Fibroblast of lung (primary cell): ENCODE data around the gene TXNDC16.

Source experiments
- CTCF ChIP-seq, 2 donors: IDR thresholded peaks in 1 of 2; conservative IDR thresholded peaks in 1 of 2; 1 replicate in 1 of 2; 2 replicates in 1 of 2; pipeline ENCODE4 v1.5.1; 2011 to 2012; ENCODE audit warnings: low read length in 2 of 2, control low read depth in 1 of 2, inconsistent platforms in 1 of 2, low read depth in 1 of 2, mild to moderate bottlenecking in 1 of 2
- EZH2 ChIP-seq: IDR thresholded peaks from 2 replicates; pipeline ENCODE4 v1.5.1; 2012; ENCODE audit warnings: low read length, control low read depth, mild to moderate bottlenecking; ENCODE audit errors: missing control alignments

GRCh38 chr14:52598568-52598967 lies 46.3 kb upstream of the TXNDC16 start:
- TF ChIP-seq CTCF (conservative IDR thresholded peaks at IDR 0.05 in 1 of 2, IDR thresholded peaks at IDR 0.05 in 1 of 2; ENCODE audit: low read depth in 1 of 2, low read length in 2 of 2) (no peak), EZH2 (no peak)
